DMS79 treated with DMSO at 0.1 percent for 48 hours (cell line): ENCODE data around the gene CTNNA2.

ENCODE experiments used
- DNase-seq: peaks from one replicate; lab custom pipeline; 2025; lab: John Stamatoyannopoulos, UW

Gene CTNNA2

DNA sequence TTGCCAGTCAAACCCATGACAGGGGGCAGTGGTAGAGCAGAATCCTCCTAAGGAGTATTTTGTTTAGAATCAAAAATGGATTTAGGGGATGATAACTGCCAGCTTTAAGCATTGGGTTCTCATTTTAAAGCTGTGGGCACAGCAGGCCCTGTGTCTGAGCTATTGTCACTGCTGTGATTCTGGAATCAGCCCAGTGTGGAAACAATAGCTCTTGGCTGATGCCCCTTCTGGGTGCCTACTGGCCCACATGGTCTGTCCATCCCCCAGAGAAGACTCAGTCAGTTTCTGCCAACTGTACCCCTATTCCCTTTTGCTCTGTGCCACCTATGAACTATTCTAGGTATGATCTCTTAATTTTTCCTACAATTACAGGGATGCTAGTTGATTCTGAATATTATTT lies 883.4 kb downstream of the CTNNA2 start:
- no peak for DNase-seq

DNA sequence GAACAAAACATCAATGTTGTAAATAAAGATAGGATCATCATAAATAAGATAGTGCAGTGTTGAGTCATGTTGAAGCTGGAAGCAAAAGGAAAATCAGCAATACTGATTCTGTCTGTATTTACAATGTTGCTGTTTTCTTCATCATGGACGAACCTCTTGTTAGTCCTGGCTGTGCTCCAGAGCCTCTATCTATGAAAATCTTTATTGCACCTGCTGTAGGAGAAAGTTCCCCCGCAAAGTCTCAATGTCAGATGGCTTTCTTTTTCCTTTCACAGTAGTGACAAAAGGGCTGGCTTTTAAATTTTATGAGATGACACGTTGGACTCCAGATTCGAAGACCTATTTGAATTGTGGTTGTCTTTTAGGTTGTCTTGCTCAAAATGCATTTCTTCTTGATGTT lies 890.2 kb downstream of the CTNNA2 start:
- peak; percentile 73 for DNase-seq

DNA sequence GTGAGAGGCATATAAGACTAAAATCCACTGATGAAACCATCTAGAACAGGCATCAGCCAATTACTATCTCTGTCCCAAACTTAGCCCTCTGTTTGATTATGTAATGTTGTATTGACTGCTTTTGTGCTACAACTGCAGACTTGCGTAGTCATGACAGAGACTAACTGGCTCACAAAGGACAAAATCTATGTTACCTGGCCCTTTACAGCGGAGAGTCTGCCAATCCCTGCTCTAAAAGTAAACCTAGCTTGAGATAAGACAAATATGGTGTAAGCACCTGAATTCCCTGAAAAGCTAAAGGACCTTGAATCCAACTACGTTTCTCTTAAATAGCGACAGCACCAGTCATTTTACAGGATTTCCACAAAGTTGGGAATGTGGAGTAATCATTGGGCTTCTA lies 894.5 kb downstream of the CTNNA2 start:
- DNase-seq = no peak

DNA sequence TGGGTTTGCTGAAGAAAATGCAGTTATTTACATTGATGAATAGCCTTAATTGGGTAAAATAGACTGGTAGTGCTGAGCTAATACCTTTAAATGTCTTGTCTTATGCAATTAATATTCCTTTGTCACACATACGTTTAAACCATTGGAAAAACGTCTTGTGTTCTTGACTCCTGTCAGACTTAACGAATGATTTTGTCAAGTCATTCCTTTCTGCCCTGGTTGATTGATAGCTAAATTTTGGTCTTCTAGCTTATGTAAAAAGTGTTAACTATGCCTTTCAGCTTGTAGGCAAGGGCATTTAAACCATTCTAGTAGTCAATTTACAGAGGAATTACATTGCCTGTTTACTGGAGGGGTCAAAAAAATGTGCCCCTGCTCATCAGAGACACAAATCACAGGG lies 897.5 kb downstream of the CTNNA2 start:
- DNase-seq = no peak

DNA sequence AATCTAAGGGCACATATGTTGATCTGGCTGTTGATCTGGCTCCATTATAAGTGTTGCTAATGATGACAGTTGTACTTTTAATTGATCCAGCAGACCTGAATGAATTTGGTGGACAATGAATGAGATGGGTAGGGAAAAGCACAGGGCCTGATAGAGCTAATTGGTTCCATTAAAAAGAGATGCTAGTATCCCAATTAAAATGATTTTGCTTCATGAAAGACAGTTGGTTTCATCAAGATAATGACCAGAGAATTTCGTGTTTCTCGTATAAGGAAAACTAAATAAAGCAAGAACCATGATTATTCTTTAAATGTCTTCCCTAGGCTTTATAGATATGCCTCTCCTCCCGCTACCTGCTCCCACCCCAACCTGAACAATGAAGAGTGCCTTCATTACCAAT lies 900.3 kb downstream of the CTNNA2 start:
- DNase-seq = no peak

DNA sequence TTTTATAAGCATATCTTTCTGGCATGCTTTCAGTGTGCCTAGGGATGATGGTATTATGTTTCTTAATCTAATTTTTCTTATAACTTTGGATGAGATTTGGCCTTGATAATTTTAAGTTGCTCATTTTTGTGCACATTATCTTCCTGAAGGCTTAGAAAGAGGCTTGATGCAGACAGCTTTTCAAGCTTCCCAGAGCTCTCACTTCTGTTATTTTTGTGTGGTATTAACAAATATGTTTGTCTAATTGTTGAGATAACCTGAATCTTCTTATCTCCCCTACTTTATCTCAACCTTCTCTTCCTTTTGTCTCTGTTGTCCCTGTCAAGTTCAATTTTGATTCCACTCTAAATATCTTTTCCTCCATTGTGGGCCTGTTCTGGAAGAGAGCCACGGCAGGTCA lies 904.9 kb downstream of the CTNNA2 start:
- DNase-seq = no peak

DNA sequence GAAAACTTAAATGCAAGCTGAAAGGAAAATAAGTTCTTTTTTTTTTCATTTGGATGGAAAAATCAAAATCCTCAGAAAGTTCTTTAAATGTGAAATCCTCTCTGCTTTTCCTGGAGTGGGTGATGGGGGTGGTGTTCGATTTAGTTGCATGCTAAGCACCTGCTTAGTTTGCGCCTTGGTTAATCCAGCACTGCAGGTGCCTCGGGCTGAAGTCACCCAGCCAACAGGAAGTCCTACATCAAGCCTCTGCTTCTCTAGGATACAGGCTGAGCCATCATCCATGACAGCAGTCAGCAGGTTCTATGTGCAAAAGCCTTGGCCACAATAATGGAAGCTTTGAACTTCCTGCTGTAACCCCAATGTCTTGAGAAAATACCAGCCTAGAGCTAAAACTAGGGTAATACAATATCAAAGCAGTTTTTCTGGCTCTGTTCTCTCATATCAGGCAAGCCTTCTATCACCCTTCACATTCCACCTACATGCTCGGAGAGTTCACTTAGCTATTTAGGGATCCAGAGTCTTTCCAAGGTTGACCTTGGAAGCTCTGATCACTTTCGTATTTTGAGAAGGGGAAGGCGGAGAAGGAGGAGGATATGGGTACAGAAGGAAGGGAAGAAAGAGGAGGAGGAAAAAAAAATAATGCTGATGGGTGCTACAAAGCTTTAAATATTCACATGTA lies 907.8 kb downstream of the CTNNA2 start:
- DNase-seq = no peak

DNA sequence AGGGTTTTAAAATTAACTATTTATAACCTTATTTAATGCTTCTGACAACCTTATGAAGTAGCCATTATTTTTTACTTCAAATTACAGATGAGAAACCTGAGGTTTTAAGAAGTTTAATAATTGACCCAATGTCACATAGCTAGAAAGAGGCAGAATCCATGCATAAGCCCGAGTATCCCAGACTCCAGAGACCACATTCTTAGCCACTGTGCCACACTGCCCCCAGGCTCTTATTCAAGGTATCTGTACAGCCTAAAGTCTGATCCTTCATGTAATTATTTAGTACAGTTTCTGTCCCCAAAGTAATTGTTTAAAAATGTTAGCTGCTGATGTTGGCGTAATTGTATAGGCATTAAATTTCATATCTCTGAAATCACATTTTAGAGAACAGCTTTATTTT lies 916.4 kb downstream of the CTNNA2 start:
- DNase-seq = no peak

DNA sequence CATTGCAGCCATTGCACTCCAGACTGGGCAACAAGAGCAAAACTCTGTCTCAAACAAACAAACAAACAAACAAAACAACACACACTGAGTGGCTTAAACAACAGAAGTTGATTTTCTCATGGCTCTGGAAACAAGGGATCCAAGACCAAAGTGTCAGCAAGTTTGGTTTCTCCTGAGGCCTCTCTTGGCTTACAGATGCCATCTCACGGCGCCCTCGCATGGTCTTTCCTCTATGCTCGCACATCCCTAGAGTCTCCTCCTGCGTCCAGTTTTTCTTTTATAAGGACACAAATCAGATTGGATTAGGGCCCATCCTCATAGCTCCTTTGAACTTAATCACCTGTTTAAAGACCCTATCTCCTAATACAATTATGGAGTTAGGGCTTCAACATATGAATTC lies 925.1 kb downstream of the CTNNA2 start:
- no peak for DNase-seq

DNA sequence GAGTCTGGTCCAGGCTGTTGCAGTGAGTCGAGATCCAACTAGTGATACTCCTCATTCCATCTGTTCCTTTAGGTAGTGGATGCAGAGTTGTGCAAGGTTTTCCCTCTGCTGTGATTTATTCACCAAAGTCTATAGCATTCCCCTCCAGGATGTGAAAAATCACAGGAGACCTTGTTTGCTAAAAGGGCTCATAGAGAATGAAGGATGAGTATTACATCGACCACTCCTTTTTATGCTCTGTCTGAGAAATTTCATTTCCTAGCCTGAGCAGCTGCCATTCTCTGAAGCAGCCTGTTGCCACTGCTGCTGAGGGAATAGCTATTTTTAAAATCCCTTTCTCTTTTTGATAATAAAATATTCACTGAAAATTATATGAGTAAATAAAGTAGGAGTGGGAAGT lies 925.8 kb downstream of the CTNNA2 start:
- no peak for DNase-seq

DNA sequence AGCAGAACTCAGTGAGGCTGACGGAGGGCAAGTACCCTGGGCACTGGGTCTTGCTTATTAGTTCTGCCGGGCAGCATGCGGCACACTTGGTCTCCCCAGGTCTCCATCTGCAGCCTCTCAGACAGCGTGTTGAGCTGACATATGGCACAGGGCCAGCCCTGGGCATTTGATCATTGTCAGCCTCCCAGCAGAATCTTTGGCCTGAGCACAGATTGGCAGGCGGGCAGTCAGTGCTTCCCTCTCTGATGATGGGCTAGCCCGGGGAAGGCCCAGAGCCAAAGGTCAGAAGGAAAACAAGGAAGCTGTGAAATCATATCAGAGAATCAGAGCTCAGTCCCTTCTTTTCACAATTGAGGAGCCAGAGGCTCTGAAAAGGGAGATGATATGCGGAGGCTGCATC lies 941.8 kb downstream of the CTNNA2 start:
- DNase-seq = no peak

DNA sequence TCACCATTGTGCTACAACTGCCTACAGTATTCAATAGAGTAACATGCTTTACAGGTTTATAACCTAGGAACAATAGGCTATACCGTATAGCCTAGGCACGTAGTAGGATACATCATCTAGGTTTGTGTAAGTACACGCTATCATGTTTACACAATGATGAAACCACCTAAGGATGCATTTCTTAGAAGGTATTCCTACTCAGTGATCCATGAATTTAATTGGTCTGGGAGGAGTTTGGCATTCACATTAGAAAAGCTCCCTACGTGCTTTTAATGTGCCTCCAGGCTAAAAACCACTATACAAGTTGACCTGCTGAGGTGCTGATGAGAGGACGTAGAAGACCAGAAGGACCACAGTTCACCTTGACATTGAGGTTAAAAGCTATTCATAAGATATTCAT lies 946.2 kb downstream of the CTNNA2 start:
- DNase-seq = peak; percentile 36

DNA sequence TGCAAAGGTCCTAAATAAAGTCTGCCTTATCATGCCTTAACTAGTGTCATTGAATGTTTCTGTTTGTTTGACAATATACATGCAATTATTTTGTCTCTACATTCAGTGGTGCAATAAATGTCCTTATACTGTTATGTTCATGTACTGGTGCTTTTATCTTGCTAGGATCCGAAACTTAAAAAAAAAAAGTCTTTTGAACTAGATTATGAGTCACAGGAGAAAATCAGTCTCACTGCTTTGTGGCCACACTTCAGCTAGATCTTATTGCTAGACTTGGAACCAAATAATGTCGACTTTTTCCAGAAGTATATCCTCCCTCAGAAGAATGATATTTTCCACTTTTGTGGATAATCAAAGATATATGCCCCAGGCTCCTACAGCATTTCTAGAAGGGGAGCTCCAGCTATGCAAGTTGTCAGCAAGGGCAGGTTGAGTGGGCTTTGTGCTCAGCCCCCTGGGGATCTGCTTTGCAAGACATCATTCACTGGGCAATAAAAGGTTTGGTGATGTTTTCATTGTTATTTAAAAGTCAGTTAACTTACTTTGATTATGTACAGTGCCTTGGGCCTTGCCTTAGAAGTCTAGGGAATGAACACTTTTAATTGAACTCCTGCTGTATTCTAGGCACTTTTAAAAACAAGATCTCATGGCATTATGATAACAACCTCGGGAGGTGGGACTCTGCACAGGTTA lies 948.8 kb downstream of the CTNNA2 start:
- no peak for DNase-seq

DNA sequence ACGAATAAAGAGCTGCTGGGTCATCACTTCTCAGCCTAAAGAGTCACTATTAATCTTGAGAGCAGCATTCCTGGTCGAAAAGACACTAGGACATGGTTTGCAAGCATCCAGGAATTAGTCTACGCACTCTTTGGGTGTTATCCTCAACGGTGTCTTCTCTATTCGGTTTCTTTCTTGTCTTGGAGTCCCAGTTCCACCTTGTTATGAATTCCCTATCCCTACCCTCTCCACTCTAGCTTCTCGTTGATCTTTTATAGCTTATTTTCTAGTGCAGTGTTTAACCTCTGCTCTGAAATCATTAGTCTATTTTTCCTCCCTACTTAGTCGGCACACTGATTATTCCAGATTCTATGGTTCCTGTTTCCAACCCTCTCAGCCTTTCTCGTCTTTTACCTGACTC lies 949.8 kb downstream of the CTNNA2 start:
- DNase-seq = no peak

DNA sequence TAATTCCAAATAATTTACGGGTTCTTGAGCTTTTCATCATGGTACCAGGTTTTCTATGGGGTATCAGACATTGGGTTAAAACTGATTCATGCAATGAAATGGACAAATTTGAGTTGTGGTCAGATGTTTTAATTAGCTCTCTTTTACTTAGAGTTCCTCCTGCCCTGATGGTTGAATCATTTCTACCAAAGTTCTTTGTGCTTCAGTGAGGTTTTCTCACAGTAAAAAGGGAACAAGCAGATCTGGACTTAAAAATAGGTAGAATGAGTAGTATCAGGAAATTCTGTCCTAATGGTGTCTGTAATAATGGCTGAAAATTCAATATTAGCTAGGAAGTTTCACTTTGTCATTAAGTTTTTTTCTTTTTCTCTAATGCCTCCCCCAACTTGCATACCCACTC lies 951.4 kb downstream of the CTNNA2 start:
- no peak for DNase-seq

DNA sequence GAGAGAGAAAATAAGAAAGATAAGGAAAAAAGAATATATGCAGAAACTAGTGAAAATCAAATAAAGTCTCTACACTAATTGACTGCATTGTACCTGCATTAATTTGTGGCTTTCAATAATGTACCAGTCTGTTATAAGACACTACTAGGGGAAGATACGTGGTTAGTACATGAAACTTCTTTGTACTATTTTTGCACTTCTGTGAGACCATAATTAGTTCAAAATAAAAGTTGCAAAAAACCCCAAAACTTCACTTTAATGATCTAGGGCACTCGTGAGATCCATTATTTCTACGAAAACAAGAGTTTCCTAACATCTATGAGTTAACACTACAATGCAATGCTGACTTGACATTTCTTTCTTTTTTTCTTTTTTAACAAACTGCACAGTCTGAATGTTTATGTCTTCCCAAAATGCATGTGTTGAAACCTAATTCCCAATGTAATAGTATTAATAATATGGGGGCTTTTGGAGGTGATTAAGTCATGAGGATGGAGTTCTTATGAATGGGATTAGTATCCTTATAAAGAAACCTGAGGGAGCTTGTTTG lies 954.5 kb downstream of the CTNNA2 start:
- no peak for DNase-seq

DNA sequence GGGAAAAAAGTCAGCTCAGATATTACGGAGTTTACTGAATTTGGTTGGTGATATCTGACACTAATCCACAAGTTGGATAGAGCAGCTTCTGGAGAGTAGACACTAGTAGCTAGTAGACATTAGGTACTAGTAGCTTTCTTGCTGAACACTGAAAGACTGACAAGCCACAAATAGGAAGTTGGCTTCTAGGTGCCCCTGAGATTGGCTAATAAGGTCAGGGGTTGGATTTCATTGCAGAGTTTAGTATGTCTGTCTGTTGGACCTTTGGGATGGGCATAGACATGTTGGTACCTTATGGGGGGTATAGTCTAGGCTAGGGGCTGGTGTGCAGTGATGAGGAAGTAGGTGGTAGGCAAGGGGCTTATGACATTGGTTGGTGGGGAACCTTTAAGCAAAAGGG lies 956.6 kb downstream of the CTNNA2 start:
- DNase-seq = no peak

DNA sequence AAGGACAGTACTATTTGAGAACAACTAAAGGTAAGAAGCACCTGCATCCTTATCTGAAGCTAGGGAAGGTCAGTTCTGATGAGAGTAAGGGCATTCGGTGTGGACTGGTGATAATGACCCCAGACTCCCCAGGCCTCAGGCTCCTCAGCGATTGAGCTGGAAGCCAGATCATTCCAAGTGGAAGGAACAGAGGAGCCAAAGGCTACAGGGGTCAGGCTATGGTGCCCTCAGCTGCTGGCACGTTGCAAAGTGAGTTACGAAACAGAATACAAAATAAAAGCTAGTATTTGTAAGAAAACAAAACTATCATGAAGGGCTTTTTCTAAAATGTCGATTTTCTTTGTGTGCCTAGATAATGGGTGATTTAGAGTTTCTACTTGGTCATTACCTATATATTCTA lies 960.2 kb downstream of the CTNNA2 start:
- DNase-seq = no peak

DNA sequence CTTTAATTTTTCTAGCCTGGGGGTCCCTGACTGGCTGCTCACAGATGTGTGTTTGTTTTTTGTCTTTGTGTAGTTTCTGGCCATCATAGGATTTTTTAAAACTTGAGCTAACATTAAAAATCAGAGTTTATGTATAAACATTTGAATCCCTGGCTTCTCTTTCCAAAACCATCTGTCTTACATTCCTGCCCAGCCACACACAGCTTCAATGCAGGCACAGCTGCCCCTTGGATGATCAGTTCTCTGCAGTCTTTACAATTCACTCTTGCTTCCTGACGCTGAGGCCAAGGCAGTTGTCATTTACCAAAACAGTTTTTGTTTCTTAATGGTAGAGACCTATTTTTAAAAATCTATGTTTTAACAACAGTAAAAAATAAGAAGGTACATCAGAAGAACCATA lies 960.9 kb downstream of the CTNNA2 start:
- no peak for DNase-seq

DNA sequence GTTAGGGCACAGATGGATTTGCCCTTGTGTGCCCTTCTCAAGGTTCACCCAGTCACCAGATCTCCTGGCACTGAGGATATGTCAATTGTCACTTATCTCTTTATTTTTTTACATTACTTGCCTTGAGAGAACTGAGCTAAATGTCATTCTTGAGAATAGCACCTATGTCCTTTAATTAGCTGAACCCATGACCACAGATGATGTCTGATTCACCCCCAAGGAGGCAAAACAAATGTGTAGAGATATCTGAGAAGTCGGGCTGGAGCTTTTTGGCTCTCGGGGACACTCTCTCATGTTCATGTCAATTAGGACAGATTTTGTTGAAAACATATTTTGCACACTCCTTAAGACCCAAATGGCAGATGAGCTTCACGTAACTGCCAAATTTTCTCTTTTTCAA lies 963.1 kb downstream of the CTNNA2 start:
- DNase-seq = no peak

DNA sequence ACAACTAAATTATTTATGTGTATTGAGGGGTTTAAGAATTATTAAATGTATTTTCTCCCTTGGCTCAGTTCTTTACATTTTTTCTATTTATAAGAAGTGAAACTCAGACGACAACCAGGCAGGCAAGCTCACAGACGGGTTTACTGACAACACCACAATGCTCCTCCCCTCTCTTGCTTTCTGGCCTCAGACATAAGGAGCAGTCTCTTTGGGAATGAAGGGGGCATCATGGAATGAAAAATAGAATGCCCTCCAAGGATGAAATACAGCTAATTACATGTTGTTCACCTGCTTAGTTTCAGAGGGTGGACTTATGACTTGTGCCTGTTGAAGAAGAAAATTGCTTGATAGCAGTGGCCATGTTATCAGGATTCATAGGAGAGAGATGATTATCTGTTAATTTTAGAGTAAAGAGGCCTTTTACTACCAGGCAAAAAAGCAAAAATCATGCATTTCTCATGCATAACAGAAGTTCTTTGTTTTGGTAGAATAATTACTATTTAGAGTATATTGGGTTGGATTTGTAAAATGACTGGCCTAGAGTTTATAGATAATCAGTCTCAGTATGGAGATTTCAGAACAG lies 963.8 kb downstream of the CTNNA2 start:
- no peak for DNase-seq

DNA sequence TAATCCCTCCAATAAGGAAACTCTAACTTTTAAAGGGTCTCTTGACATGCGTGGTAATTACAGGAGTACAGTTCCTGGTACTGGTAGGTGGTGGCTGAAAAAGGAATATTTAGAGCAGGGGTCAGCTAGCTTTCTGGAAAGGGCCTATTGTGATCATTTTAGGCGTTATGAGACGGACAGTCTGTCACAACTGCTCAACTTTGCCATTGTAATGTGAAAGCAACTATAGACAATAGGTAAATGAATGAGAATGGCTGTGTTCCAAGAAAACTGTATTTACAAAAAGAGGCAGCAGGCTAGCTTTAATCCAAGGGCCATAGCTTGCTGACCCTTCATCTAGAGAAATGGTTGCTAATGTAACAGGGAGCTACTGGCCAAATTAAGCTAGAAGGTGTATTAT lies 969.4 kb downstream of the CTNNA2 start:
- DNase-seq = no peak

DNA sequence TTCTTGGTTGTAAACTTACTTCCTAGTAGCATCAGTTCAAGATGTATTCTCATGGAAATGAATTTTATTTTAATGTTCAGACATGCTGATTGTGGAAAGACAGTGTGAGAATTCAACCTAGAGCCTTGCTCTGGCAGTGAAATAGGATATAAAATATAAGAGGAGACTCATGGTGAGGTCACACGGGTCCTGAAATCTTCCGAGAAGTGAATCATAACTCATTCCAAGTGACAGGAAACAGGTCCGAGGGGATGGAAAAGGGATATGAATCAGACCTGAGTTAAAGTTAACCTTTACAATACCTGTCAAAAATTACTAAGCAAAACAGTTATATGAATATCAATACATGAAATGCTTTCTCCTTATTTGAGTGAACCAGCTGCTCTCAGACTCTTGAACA lies 976.9 kb downstream of the CTNNA2 start:
- DNase-seq = no peak
